ENCODE results near the gene SMG6.

DNA sequence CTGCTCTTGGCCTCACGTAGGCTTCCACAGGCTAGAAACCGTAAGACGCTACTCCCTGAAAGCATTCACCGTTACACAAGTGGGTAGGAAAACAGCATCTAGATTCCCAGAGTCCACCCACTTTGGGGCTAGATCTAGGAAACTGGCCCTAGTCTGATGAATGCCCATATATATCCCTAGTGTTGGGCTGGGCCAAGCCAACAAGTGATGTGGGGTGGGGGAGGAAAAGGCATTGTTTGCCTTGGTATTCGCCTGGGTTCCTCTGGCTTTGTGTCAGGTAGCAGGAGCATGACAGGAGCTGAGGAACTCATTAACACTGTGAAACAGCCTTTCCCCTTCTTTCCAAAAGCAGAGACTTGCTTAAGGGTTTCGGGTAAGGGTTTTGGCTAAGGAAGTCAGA, 112.4 kb downstream of the SMG6 start:
- TF ChIP-seq, protein P1, sequence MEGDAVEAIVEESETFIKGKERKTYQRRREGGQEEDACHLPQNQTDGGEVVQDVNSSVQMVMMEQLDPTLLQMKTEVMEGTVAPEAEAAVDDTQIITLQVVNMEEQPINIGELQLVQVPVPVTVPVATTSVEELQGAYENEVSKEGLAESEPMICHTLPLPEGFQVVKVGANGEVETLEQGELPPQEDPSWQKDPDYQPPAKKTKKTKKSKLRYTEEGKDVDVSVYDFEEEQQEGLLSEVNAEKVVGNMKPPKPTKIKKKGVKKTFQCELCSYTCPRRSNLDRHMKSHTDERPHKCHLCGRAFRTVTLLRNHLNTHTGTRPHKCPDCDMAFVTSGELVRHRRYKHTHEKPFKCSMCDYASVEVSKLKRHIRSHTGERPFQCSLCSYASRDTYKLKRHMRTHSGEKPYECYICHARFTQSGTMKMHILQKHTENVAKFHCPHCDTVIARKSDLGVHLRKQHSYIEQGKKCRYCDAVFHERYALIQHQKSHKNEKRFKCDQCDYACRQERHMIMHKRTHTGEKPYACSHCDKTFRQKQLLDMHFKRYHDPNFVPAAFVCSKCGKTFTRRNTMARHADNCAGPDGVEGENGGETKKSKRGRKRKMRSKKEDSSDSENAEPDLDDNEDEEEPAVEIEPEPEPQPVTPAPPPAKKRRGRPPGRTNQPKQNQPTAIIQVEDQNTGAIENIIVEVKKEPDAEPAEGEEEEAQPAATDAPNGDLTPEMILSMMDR (IDR thresholded peaks at IDR 0.05) = no peak
- TF ChIP-seq POLR2A (IDR thresholded peaks at IDR 0.05) = no peak

Measured in esophagus squamous epithelium (tissue), 4 donors.